K562 (cell line): ENCODE results near the gene SFXN2. TPM values are rescaled to one million over a fixed set of nuclear protein-coding genes. Genes with fewer than 3 reads are reported as not detected.
A peak's percentile ranks its signal among the peaks of the same experiment; 100 is the strongest.

Source experiments
- CCNT2 ChIP-seq: IDR thresholded peaks from 2 replicates; pipeline ENCODE4 v1.6.1; 2011; ENCODE audit warnings: borderline replicate concordance, low read depth, mild to moderate bottlenecking, moderate library complexity, mixed read lengths, low read length; ENCODE audit not compliant: insufficient read length; ENCODE audit errors: extremely low read depth
- CHD2 ChIP-seq: IDR thresholded peaks from 2 replicates; pipeline ENCODE4 v1.6.1; 2011; ENCODE audit warnings: low read depth, low read length
- GABPB1 ChIP-seq: sonication (generic); formaldehyde crosslinking; IDR thresholded peaks from 2 replicates; pipeline ENCODE4 v1.8.0; 2022; ENCODE audit warnings: mild to moderate bottlenecking, missing genetic modification reagents
- HCFC1 ChIP-seq: IDR thresholded peaks from 2 replicates; pipeline ENCODE4 v1.6.1; 2012; ENCODE audit warnings: low read depth, low read length, improper control_type of control experiment
- HDAC2 ChIP-seq: fragments of 450-650 bp; IDR thresholded peaks from 2 replicates; pipeline ENCODE4 v1.6.1; 2016; ENCODE audit warnings: mild to moderate bottlenecking
- KAT2B ChIP-seq: IDR thresholded peaks from one replicate; pipeline ENCODE4 v1.6.1; 2012; ENCODE audit warnings: low read depth, mild to moderate bottlenecking, control low read depth, inconsistent platforms, low read length, moderate library complexity
- MYC ChIP-seq, 2 experiments: fragments of 250-450 bp in 1 of 2; sonication (Bioruptor Pico) in 1 of 2; IDR thresholded peaks; 2 replicates each; pipeline versions ENCODE4 v1.5.1 to v1.6.1; 2012 to 2021; ENCODE audit warnings: low read depth in 2 of 2, borderline replicate concordance in 1 of 2, improper control_type of control experiment in 1 of 2, low read length in 1 of 2, mild to moderate bottlenecking in 1 of 2, moderate library complexity in 1 of 2
- NFIC ChIP-seq: fragments of 450-650 bp; IDR thresholded peaks from 2 replicates; pipeline ENCODE4 v1.6.1; 2017; ENCODE audit warnings: mild to moderate bottlenecking, inconsistent platforms
- NRF1 ChIP-seq, 2 experiments: fragments of 450-650 bp; IDR thresholded peaks in 1 of 2; conservative IDR thresholded peaks in 1 of 2; 2 replicates each; pipeline ENCODE4 v1.6.1; 2014; ENCODE audit warnings: mild to moderate bottlenecking in 2 of 2
- PML ChIP-seq: IDR thresholded peaks from 2 replicates; pipeline ENCODE4 v1.6.1; 2012; ENCODE audit warnings: low read length, inconsistent platforms
- POLR2G ChIP-seq: fragments of 200-400 bp; formaldehyde crosslinking; IDR thresholded peaks from 2 replicates; pipeline ENCODE4 v1.6.1; 2017; ENCODE audit warnings: low read depth, mild to moderate bottlenecking, antibody characterized with exemption, low read length, moderate library complexity
- REST ChIP-seq, 2 experiments: fragments of 450-650 bp; formaldehyde crosslinking in 1 of 2; IDR thresholded peaks; 2 replicates each; pipeline versions ENCODE4 v1.4.0 to v1.6.1; 2014 to 2020; ENCODE audit warnings: mild to moderate bottlenecking in 2 of 2, borderline replicate concordance in 1 of 2, low read depth in 1 of 2
- TARDBP ChIP-seq: fragments of 450-650 bp; IDR thresholded peaks from 2 replicates; pipeline ENCODE4 v1.6.1; 2016
- TCF15 ChIP-seq: fragments of 250-450 bp; sonication (Bioruptor Pico); IDR thresholded peaks from 2 replicates; pipeline ENCODE4 v1.8.0; 2022; ENCODE audit warnings: moderate library complexity, mild to moderate bottlenecking, inconsistent platforms
- USF1 ChIP-seq: sonication (generic); formaldehyde crosslinking; IDR thresholded peaks from 2 replicates; pipeline ENCODE4 v1.9.0; 2022; ENCODE audit warnings: mild to moderate bottlenecking, missing genetic modification reagents
- ZC3H4 ChIP-seq: sonication (generic); formaldehyde crosslinking; IDR thresholded peaks from 2 replicates; pipeline ENCODE4 v1.9.0; 2021; ENCODE audit warnings: missing genetic modification reagents, borderline replicate concordance
- ZNF511 ChIP-seq: sonication (generic); formaldehyde crosslinking; IDR thresholded peaks from 2 replicates; pipeline ENCODE4 v1.8.0; 2022; ENCODE audit warnings: mild to moderate bottlenecking, missing genetic modification reagents
- polyA plus RNA-seq, 8 experiments: library from polyadenylated mRNA; depleted of rRNA in 4 of 8; stranded (reverse) in 5 of 8; unstranded in 3 of 8; fragments of >200 nt; fragmentation: Nextera tagmentation in 2 of 8; fragmentation: Illumina TruSeq in 1 of 8; extraction: Ambion mirVana in 2 of 8; extraction: Trizol in 1 of 8; gene quantifications; 2 replicates each; pipeline versions ENCODE4 v1.2.1 to v1.2.3, GENCODE V29; 2011 to 2014; ENCODE audit warnings: inconsistent platforms in 1 of 8, missing spikeins in 1 of 8
- total RNA-seq, 7 experiments: library from RNA; depleted of rRNA in 6 of 7; stranded (reverse); fragments of >200 nt in 6 of 7; fragmentation: Illumina TruSeq in 2 of 7; extraction: Trizol in 2 of 7; gene quantifications; 2 replicates each; pipeline versions ENCODE4 v1.2.1 to v1.2.3, GENCODE V29; 2011 to 2021; ENCODE audit warnings: low replicate concordance in 1 of 7

Gene SFXN2
- total and polyA plus RNA-seq, 9 of the 15 experiments (the other 6 are each of a cell fraction or from before 2014, with no cell fraction given): 7.3 to 23.8 (median 15.7) TPM

- TF ChIP-seq REST (IDR thresholded peaks at IDR 0.05; ENCODE audit: borderline replicate concordance): peak; percentile 62
- TF ChIP-seq REST (CRISPR knock-in tag; IDR thresholded peaks at IDR 0.05; ENCODE audit: low read depth): no peak
- no peak for TF ChIP-seq GABPB1
- no peak for TF ChIP-seq HDAC2
- TF ChIP-seq TCF15 (CRISPR knock-in tag): no peak
- peak; percentile 86 for TF ChIP-seq USF1 (CRISPR knock-in tag)
- peak; percentile 37; the same call in 1 of the 2 replicates for TF ChIP-seq ZNF511 (CRISPR knock-in tag)
- no peak for TF ChIP-seq KAT2B
- TF ChIP-seq MYC (IDR thresholded peaks at IDR 0.05; ENCODE audit: low read depth, low read length): no peak
- no peak for TF ChIP-seq MYC (CRISPR knock-in tag; IDR thresholded peaks at IDR 0.05; ENCODE audit: borderline replicate concordance, low read depth)
- TF ChIP-seq HCFC1: peak; percentile 51
- TF ChIP-seq ZC3H4 (CRISPR knock-in tag): no peak
- peak; percentile 78 for TF ChIP-seq CCNT2
- TF ChIP-seq NRF1 (conservative IDR thresholded peaks at IDR 0.05 in 1 of 2, IDR thresholded peaks at IDR 0.05 in 1 of 2): peak; percentile 93 to 94
- peak; percentile 89 for TF ChIP-seq NFIC
- peak; percentile 70 for TF ChIP-seq POLR2G
- no peak for TF ChIP-seq TARDBP
- TF ChIP-seq CHD2: peak; percentile 71
- TF ChIP-seq PML: no peak
These were observed 419 bp upstream of the SFXN2 start, which contains the start of gene ARL3 (continued) for GRCh38 chr10:102713814-102714620.
